HG03025 (cell line): ENCODE results near the gene MRPS11.
"Not testable (repeated sequence)": the region's sequence is repeated elsewhere in the genome, so short reads cannot be mapped to it uniquely, and the experiment has no call there.

Source experiments
- ATAC-seq: cut with Tn5 transposase; IDR thresholded peaks from one replicate; pipeline ENCODE4 v1.9.1; 2021; ENCODE audit warnings: mild to moderate bottlenecking, moderate library complexity; ENCODE audit not compliant: unreplicated experiment, low FRiP score

The MRPS11 gene

GRCh38 chr15:88454867-88455810 is 12.4 kb upstream of the MRPS11 start:
- no peak for ATAC-seq

GRCh38 chr15:88456733-88457132 is 10.8 kb upstream of the MRPS11 start:
- ATAC-seq = no peak

- ATAC-seq = no peak
Observed at GRCh38 chr15:88463870-88464532, 3.5 kb upstream of the MRPS11 start.

- no peak for ATAC-seq
Observed at GRCh38 chr15:88465633-88466224, 1.8 kb upstream of the MRPS11 start.

- peak; percentile 23 for ATAC-seq
Observed at GRCh38 chr15:88467935-88468528, 524 bp downstream of the MRPS11 start.

GRCh38 chr15:88468721-88469120 is 1.2 kb downstream of the MRPS11 start:
- ATAC-seq = not testable (repeated sequence)

- ATAC-seq = no peak
Observed at GRCh38 chr15:88469321-88469720, 1.8 kb downstream of the MRPS11 start.

- ATAC-seq = no peak
Observed at GRCh38 chr15:88470625-88471372, 3.3 kb downstream of the MRPS11 start.

- ATAC-seq = no peak
Observed at GRCh38 chr15:88472225-88472624, 4.7 kb downstream of the MRPS11 start.

GRCh38 chr15:88473661-88474293 is 6.3 kb downstream of the MRPS11 start:
- ATAC-seq = not testable (repeated sequence)

GRCh38 chr15:88476635-88477060 is 9.1 kb downstream of the MRPS11 start:
- no peak for ATAC-seq

GRCh38 chr15:88477126-88477525 is 9.6 kb downstream of the MRPS11 start:
- ATAC-seq = no peak

- ATAC-seq = no peak
Observed at GRCh38 chr15:88477904-88478303, 10.4 kb downstream of the MRPS11 start.

- ATAC-seq = no peak
Observed at GRCh38 chr15:88479169-88479568, 11.7 kb downstream of the MRPS11 start.

- ATAC-seq = no peak
Observed at GRCh38 chr15:88480981-88481380, 13.5 kb downstream of the MRPS11 start.

- ATAC-seq = no peak
Observed at GRCh38 chr15:88482263-88482662, 14.8 kb downstream of the MRPS11 start.

- ATAC-seq = no peak
Observed at GRCh38 chr15:88484682-88485331, 17.3 kb downstream of the MRPS11 start.

- no peak for ATAC-seq
Observed at GRCh38 chr15:88487178-88487795, 19.8 kb downstream of the MRPS11 start.
